ENCODE measurements around the gene HMCN1. TPM values are rescaled to one million over a fixed set of nuclear protein-coding genes. Genes with fewer than 3 reads are reported as not detected.
A peak's percentile ranks its signal among the peaks of the same experiment; 100 is the strongest.

Gene HMCN1
- total RNA-seq, 1 experiment from 2014 or later, result 0.63 TPM

- Histone ChIP-seq H3K4me3 (ENCODE audit: low read length) (no peak overlapping the region), H4K20me1 (ENCODE audit: insufficient read depth, low read depth, low read length) (no peaks in the 10 kb centered on the region), H3K9me2 (replicated peaks; ENCODE audit: insufficient read depth, low read length) (no peaks in the 10 kb centered on the region), H2AFZ (ENCODE audit: low read length) (no peak overlapping the region), H3K9me3 (ENCODE audit: low read length) (no peaks in the 10 kb centered on the region), H3K9ac (ENCODE audit: low read length) (no peak overlapping the region), H3K4me1 (ENCODE audit: low read length) (no peaks in the 10 kb centered on the region), H3K79me2 (ENCODE audit: low read length) (no peaks in the 10 kb centered on the region), H3K36me3 (ENCODE audit: insufficient read depth, low read length) (no peaks in the 10 kb centered on the region), H3K4me2 (ENCODE audit: low read depth, low read length, poor library complexity, severe bottlenecking) (no peak overlapping the region), H3K27ac (ENCODE audit: low read length) (no peak overlapping the region), H3K27me3 (ENCODE audit: low read length) (no peaks in the 10 kb centered on the region)
- peak; percentile 24 for DNase-seq
Observed at GRCh38 chr1:185727726-185728125, 6.5 kb upstream of the HMCN1 start.

GRCh38 chr1:185731446-185731845 lies 2.7 kb upstream of the HMCN1 start:
- Histone ChIP-seq H3K36me3 (ENCODE audit: insufficient read depth, low read length) (no peaks in the 10 kb centered on the region), H3K9me2 (replicated peaks; ENCODE audit: insufficient read depth, low read length) (no peaks in the 10 kb centered on the region), H3K79me2 (ENCODE audit: low read length) (no peaks in the 10 kb centered on the region), H3K9me3 (ENCODE audit: low read length) (no peaks in the 10 kb centered on the region), H3K9ac (ENCODE audit: low read length) (no peak overlapping the region), H3K4me3 (ENCODE audit: low read length) (no peak overlapping the region), H3K27me3 (ENCODE audit: low read length) (no peaks in the 10 kb centered on the region), H3K4me2 (ENCODE audit: low read depth, low read length, poor library complexity, severe bottlenecking) (no peak overlapping the region), H3K4me1 (ENCODE audit: low read length) (no peaks in the 10 kb centered on the region), H3K27ac (ENCODE audit: low read length) (no peak overlapping the region), H4K20me1 (ENCODE audit: insufficient read depth, low read depth, low read length) (no peaks in the 10 kb centered on the region), H2AFZ (ENCODE audit: low read length) (no peak overlapping the region)
- no peak for DNase-seq

GRCh38 chr1:185732951-185733350 lies 1.2 kb upstream of the HMCN1 start:
- no peak overlapping the region for H2AFZ ChIP-seq (ENCODE audit: low read length)
- no peaks in the 10 kb centered on the region for H3K79me2 ChIP-seq (ENCODE audit: low read length)
- H3K27ac ChIP-seq (ENCODE audit: low read length), result no peak overlapping the region
- no peaks in the 10 kb centered on the region for H3K9me2 ChIP-seq (replicated peaks; ENCODE audit: insufficient read depth, low read length)
- no peak overlapping the region for H3K4me2 ChIP-seq (ENCODE audit: low read depth, low read length, poor library complexity, severe bottlenecking)
- no peaks in the 10 kb centered on the region for H3K27me3 ChIP-seq (ENCODE audit: low read length)
- no peaks in the 10 kb centered on the region for H4K20me1 ChIP-seq (ENCODE audit: insufficient read depth, low read depth, low read length)
- no peak overlapping the region for H3K4me3 ChIP-seq (ENCODE audit: low read length)
- no peak for DNase-seq
- no peaks in the 10 kb centered on the region for H3K4me1 ChIP-seq (ENCODE audit: low read length)
- H3K9ac ChIP-seq (ENCODE audit: low read length), result no peak overlapping the region
- H3K36me3 ChIP-seq (ENCODE audit: insufficient read depth, low read length), result no peaks in the 10 kb centered on the region
- no peaks in the 10 kb centered on the region for H3K9me3 ChIP-seq (ENCODE audit: low read length)

DNA sequence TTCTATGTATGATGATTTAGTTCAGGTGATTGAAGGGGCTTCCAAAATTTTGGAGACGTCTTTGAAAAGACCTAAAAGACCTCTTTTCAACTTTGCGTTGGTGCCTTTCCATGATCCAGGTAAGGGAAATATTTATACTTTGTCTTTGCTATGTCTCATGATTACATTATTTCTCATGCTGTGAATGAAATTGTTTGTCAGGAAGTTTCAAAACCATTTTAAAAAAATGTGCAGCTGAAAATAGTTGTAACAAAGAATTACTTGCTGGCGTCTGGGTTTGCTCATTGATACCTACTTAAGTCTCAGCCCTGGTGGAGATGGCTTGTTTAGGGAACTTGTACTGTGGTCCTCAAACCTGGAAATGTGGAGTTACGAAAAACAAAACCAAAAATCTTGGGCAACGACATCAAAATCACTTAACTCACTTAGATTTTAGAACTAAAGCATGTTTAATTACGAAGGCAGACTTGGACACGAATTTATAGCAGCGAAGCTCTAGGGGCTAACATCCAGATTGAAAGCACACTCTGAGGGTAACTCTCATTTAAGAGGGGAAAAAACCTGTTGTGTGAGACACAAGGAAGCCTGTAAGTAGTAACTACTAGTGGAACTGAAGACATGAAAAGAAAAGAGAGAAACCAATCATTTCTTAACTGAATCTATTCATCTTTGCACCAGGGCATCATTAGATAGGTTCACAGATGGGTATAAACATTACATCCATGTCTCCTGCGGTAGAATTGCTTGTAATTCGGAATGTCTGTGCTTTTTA lies 924 bp downstream of the HMCN1 start:
- no peak for DNase-seq
- no peaks in the 10 kb centered on the region for H3K9me2 ChIP-seq (replicated peaks; ENCODE audit: insufficient read depth, low read length)
- H3K27ac ChIP-seq (ENCODE audit: low read length), result no peak overlapping the region
- no peaks in the 10 kb centered on the region for H3K9me3 ChIP-seq (ENCODE audit: low read length)
- no peak overlapping the region for H3K9ac ChIP-seq (ENCODE audit: low read length)
- H4K20me1 ChIP-seq (ENCODE audit: insufficient read depth, low read depth, low read length), result no peaks in the 10 kb centered on the region
- no peaks in the 10 kb centered on the region for H3K4me1 ChIP-seq (ENCODE audit: low read length)
- no peaks in the 10 kb centered on the region for H3K27me3 ChIP-seq (ENCODE audit: low read length)
- H3K36me3 ChIP-seq (ENCODE audit: insufficient read depth, low read length), result no peaks in the 10 kb centered on the region
- no peak overlapping the region for H3K4me2 ChIP-seq (ENCODE audit: low read depth, low read length, poor library complexity, severe bottlenecking)
- H3K79me2 ChIP-seq (ENCODE audit: low read length), result no peaks in the 10 kb centered on the region
- H2AFZ ChIP-seq (ENCODE audit: low read length), result no peak overlapping the region; the same call in 1 of the 2 replicates
- H3K4me3 ChIP-seq (ENCODE audit: low read length), result no peak overlapping the region

- Histone ChIP-seq H4K20me1 (ENCODE audit: insufficient read depth, low read depth, low read length) (no peaks in the 10 kb centered on the region), H3K36me3 (ENCODE audit: insufficient read depth, low read length) (no peaks in the 10 kb centered on the region), H3K9me2 (replicated peaks; ENCODE audit: insufficient read depth, low read length) (no peaks in the 10 kb centered on the region), H2AFZ (ENCODE audit: low read length) (no peak overlapping the region), H3K9ac (ENCODE audit: low read length) (no peak overlapping the region), H3K4me3 (ENCODE audit: low read length) (no peak overlapping the region), H3K27me3 (ENCODE audit: low read length) (no peaks in the 10 kb centered on the region), H3K4me1 (ENCODE audit: low read length) (no peaks in the 10 kb centered on the region), H3K27ac (ENCODE audit: low read length) (no peak overlapping the region), H3K9me3 (ENCODE audit: low read length) (no peaks in the 10 kb centered on the region), H3K79me2 (ENCODE audit: low read length) (no peaks in the 10 kb centered on the region), H3K4me2 (ENCODE audit: low read depth, low read length, poor library complexity, severe bottlenecking) (no peak overlapping the region)
- DNase-seq, result no peak
Observed at GRCh38 chr1:185735701-185736064, 1.5 kb downstream of the HMCN1 start.

GRCh38 chr1:185739967-185740366 lies 5.8 kb downstream of the HMCN1 start:
- Histone ChIP-seq H3K27ac (ENCODE audit: low read length) (no peak overlapping the region), H3K36me3 (ENCODE audit: insufficient read depth, low read length) (no peaks in the 10 kb centered on the region), H3K4me2 (ENCODE audit: low read depth, low read length, poor library complexity, severe bottlenecking) (no peak overlapping the region), H3K9me2 (replicated peaks; ENCODE audit: insufficient read depth, low read length) (no peaks in the 10 kb centered on the region), H3K4me1 (ENCODE audit: low read length) (no peaks in the 10 kb centered on the region), H3K9ac (ENCODE audit: low read length) (no peak overlapping the region), H2AFZ (ENCODE audit: low read length) (no peak overlapping the region), H4K20me1 (ENCODE audit: insufficient read depth, low read depth, low read length) (no peaks in the 10 kb centered on the region), H3K79me2 (ENCODE audit: low read length) (no peaks in the 10 kb centered on the region), H3K9me3 (ENCODE audit: low read length) (no peaks in the 10 kb centered on the region), H3K4me3 (ENCODE audit: low read length) (no peak overlapping the region), H3K27me3 (ENCODE audit: low read length) (0 out of 2 replicates have a peak, but pooled peaks cover 3% of the 10 kb centered on the region)
- DNase-seq, result no peak

DNA sequence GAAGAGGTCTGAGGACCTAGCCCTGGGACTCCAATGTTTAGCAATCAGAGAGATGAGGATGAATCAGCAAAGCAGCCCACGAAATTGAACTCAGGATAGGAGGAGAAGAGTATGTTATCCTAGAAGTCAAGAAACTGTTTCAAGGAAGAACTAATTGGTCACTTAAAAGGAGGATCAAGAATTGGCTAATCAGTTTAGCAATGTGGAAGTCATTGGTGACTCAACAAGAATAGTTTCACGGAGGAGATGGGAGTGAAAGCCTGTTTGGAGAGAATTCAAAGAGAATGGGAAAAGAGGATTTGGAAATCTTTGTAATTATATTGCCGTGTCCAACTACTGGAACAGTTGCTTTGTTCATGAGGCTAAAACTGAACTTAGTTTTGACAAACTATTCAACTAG lies 7.4 kb downstream of the HMCN1 start:
- no peak overlapping the region for H3K9ac ChIP-seq (ENCODE audit: low read length)
- no peaks in the 10 kb centered on the region for H3K9me3 ChIP-seq (ENCODE audit: low read length)
- H3K79me2 ChIP-seq (ENCODE audit: low read length), result no peaks in the 10 kb centered on the region
- H3K36me3 ChIP-seq (ENCODE audit: insufficient read depth, low read length), result no peaks in the 10 kb centered on the region
- no peak overlapping the region for H2AFZ ChIP-seq (ENCODE audit: low read length)
- DNase-seq, result no peak
- no peak overlapping the region for H3K4me3 ChIP-seq (ENCODE audit: low read length)
- no peaks in the 10 kb centered on the region for H3K9me2 ChIP-seq (replicated peaks; ENCODE audit: insufficient read depth, low read length)
- 0 out of 2 replicates have a peak, but pooled peaks cover 3% of the 10 kb centered on the region for H3K27me3 ChIP-seq (ENCODE audit: low read length)
- no peaks in the 10 kb centered on the region for H4K20me1 ChIP-seq (ENCODE audit: insufficient read depth, low read depth, low read length)
- no peak overlapping the region for H3K4me2 ChIP-seq (ENCODE audit: low read depth, low read length, poor library complexity, severe bottlenecking)
- H3K27ac ChIP-seq (ENCODE audit: low read length), result no peak overlapping the region
- no peaks in the 10 kb centered on the region for H3K4me1 ChIP-seq (ENCODE audit: low read length)

- Histone ChIP-seq H3K9me3 (ENCODE audit: low read length) (no peaks in the 10 kb centered on the region), H3K9me2 (replicated peaks; ENCODE audit: insufficient read depth, low read length) (no peaks in the 10 kb centered on the region), H3K4me1 (ENCODE audit: low read length) (no peaks in the 10 kb centered on the region), H3K9ac (ENCODE audit: low read length) (no peak overlapping the region), H3K27ac (ENCODE audit: low read length) (no peak overlapping the region), H3K79me2 (ENCODE audit: low read length) (no peaks in the 10 kb centered on the region), H2AFZ (ENCODE audit: low read length) (no peak overlapping the region), H4K20me1 (ENCODE audit: insufficient read depth, low read depth, low read length) (no peaks in the 10 kb centered on the region), H3K4me3 (ENCODE audit: low read length) (no peak overlapping the region), H3K36me3 (ENCODE audit: insufficient read depth, low read length) (no peaks in the 10 kb centered on the region), H3K27me3 (ENCODE audit: low read length) (0 out of 2 replicates have a peak, but pooled peaks cover 3% of the 10 kb centered on the region), H3K4me2 (ENCODE audit: low read depth, low read length, poor library complexity, severe bottlenecking) (no peak overlapping the region)
- DNase-seq, result no peak
Observed at GRCh38 chr1:185742403-185742802, 8.2 kb downstream of the HMCN1 start.

Data from Karpas-422 (cell line).